Naive thymus-derived CD4-positive, alpha-beta T cell (primary cell): ENCODE measurements around the gene BNIP3. TPM values are rescaled to one million over a fixed set of nuclear protein-coding genes. Genes with fewer than 3 reads are reported as not detected.

Source experiments
- ATAC-seq: fragments of 150-1000 bp; cut with Tn5 transposase; 2 replicates; pipeline ENCODE4 v1.10.0; 2021; ENCODE audit warnings: mild to moderate bottlenecking, moderate library complexity
- CTCF ChIA-PET: fragments of 350-600 bp; sonication (Branson Sonifier 250); formaldehyde crosslinking; loops from one replicate; lab custom pipeline; 2021; ENCODE audit warnings: antibody characterized with exemption; lab: Charles Lee
- POLR2A ChIA-PET: fragments of 350-600 bp; sonication (Branson Sonifier 250); formaldehyde crosslinking; loops from one replicate; lab custom pipeline; 2021; ENCODE audit warnings: antibody characterized with exemption, inconsistent platforms; lab: Charles Lee
- DNase-seq, 9 donors: peaks; one replicate each; pipeline versions ENCODE4 v3.0.0 to v3.0.0-alpha.2; 2020 to 2022; ENCODE audit warnings: mixed read lengths in 1 of 9
- H3K27ac ChIP-seq: one replicate; pipeline ENCODE4 v1.7.0; 2013; ENCODE audit warnings: mild to moderate bottlenecking, low read depth, low read length, moderate library complexity
- H3K27me3 ChIP-seq, 2 donors: one replicate each; pipeline ENCODE4 v1.7.0; 2013; ENCODE audit warnings: low read length in 2 of 2, mild to moderate bottlenecking in 2 of 2, moderate library complexity in 2 of 2; ENCODE audit not compliant: control insufficient read depth in 2 of 2, insufficient read depth in 2 of 2
- H3K36me3 ChIP-seq, 3 experiments: 1 replicate in 2 of 3; 2 replicates in 1 of 3; pipeline ENCODE4 v1.7.0; 2013; ENCODE audit warnings: low read length in 3 of 3, mild to moderate bottlenecking in 3 of 3, moderate library complexity in 1 of 3; ENCODE audit not compliant: insufficient read depth in 3 of 3, control insufficient read depth in 2 of 3
- H3K4me1 ChIP-seq, 2 donors: one replicate each; pipeline ENCODE4 v1.7.0; 2013; ENCODE audit warnings: low read length in 2 of 2, mild to moderate bottlenecking in 2 of 2, moderate library complexity in 1 of 2; ENCODE audit not compliant: control insufficient read depth in 2 of 2, insufficient read depth in 2 of 2
- H3K4me3 ChIP-seq: 2 replicates; pipeline ENCODE4 v1.7.0; 2013; ENCODE audit warnings: mild to moderate bottlenecking, low read length
- H3K9me3 ChIP-seq, 3 experiments: 1 replicate in 2 of 3; 2 replicates in 1 of 3; pipeline ENCODE4 v1.7.0; 2013; ENCODE audit warnings: low read length in 3 of 3; ENCODE audit not compliant: control insufficient read depth in 2 of 3
- H3K27ac Mint-ChIP-seq, 9 donors: one replicate each; pipeline ENCODE4 v1.8.0; 2020 to 2022; ENCODE audit warnings: mixed read lengths in 9 of 9, mild to moderate bottlenecking in 8 of 9, moderate library complexity in 5 of 9, inconsistent platforms in 2 of 9
- H3K27me3 Mint-ChIP-seq, 5 donors: one replicate each; pipeline ENCODE4 v1.8.0; 2021 to 2022; ENCODE audit warnings: mixed read lengths in 5 of 5, mild to moderate bottlenecking in 1 of 5
- H3K36me3 Mint-ChIP-seq, 5 donors: one replicate each; pipeline ENCODE4 v1.8.0; 2020 to 2022; ENCODE audit warnings: mixed read lengths in 5 of 5, mild to moderate bottlenecking in 3 of 5, inconsistent platforms in 1 of 5
- H3K4me1 Mint-ChIP-seq, 7 donors: one replicate each; pipeline ENCODE4 v1.8.0; 2020 to 2022; ENCODE audit warnings: mixed read lengths in 7 of 7, mild to moderate bottlenecking in 3 of 7, inconsistent platforms in 1 of 7
- H3K4me3 Mint-ChIP-seq, 10 donors: one replicate each; pipeline ENCODE4 v1.8.0; 2020 to 2022; ENCODE audit warnings: mild to moderate bottlenecking in 10 of 10, mixed read lengths in 10 of 10, moderate library complexity in 6 of 10, inconsistent platforms in 2 of 10
- H3K9me3 Mint-ChIP-seq, 11 donors: one replicate each; pipeline ENCODE4 v1.8.0; 2020 to 2022; ENCODE audit warnings: mixed read lengths in 11 of 11, mild to moderate bottlenecking in 4 of 11, inconsistent platforms in 1 of 11, moderate library complexity in 1 of 11
- intact Hi-C, 2 donors: fragments of 100-400 bp; cut with micrococcal nuclease; formaldehyde crosslinking; loops; one replicate each; pipeline ENCODE4 v1.15.1; 2023
- polyA plus RNA-seq, 2 donors: library from polyadenylated mRNA; unstranded; fragments of 300-500 nt; fragmentation: Illumina TruSeq; gene quantifications; one replicate each; pipeline ENCODE4 v1.2.3, GENCODE V29; 2021
- total RNA-seq, 6 experiments: library from RNA in 5 of 6; stranded (reverse) in 5 of 6; gene quantifications; 1 replicate in 5 of 6; 2 replicates in 1 of 6; pipeline ENCODE4 v1.2.3 and lab custom pipeline; 2021 to 2026

BNIP3 gene
- total and polyA plus RNA-seq, 7 experiments from 2014 or later = 17.7 to 81.7 (median 40.5) TPM

DNA sequence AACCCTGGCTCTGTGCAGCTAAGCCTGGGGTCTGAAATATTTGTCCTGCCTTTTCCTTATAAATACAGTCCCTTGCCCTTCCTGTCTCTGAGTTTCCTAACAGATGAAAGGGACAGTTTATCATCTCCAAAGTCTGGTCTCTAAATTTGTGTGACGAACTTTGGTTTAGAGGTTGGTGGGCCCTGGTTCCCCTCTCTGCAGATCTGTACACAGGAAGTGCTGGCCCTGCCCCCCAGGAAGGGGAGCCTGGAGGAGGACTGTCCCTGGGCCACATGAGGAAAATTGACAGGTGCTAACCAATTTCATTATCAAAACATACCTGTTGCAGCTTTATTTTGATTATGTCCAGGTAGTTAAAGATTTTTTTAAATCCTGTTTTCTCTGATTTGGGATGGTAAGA lies 46.5 kb downstream of the BNIP3 start:
- peak overlapping the region; percentile 54 for H3K27ac ChIP-seq
- H3K36me3 ChIP-seq = peaks cover 0 to 43% (median 18%) of the 10 kb centered on the region in 3 experiments
- peaks cover 0 to 30% of the 10 kb centered on the region in 2 donors for H3K4me1 ChIP-seq
- intact Hi-C loops = loop anchor here in 1 of 2 donors (2.0 kb wide), 1 partner anchor 28 kb away; no protein-coding TSS in a partner anchor
- Mint-ChIP-seq H3K27me3 (no peaks in the 10 kb centered on the region), H3K27ac (peak overlapping the region in 7 of 9 donors; percentile 23 to 87 (median 59)), H3K4me3 (peak overlapping the region in 2 of 10 donors; percentile 29 to 43), H3K4me1 (peaks cover 24 to 56% (median 53%) of the 10 kb centered on the region in 7 donors), H3K9me3 (no peaks in the 10 kb centered on the region), H3K36me3 (peaks cover 0 to 32% (median 7%) of the 10 kb centered on the region in 5 donors)
- H3K4me3 ChIP-seq = no peak overlapping the region
- CTCF ChIA-PET = interaction anchor here (1.2 kb wide), 1 partner anchor 88 kb away, joined by 3 read pairs; no protein-coding TSS in a partner anchor
- H3K9me3 ChIP-seq = no peaks in the 10 kb centered on the region
- DNase-seq (no peak), ATAC-seq (no peak)
- H3K27me3 ChIP-seq = no peaks in the 10 kb centered on the region
- POLR2A ChIA-PET = interaction anchor here (0.6 to 1.1 kb wide), 2 partner anchors 25 to 29 kb away, joined by 3 read pairs; no protein-coding TSS in a partner anchor

DNA sequence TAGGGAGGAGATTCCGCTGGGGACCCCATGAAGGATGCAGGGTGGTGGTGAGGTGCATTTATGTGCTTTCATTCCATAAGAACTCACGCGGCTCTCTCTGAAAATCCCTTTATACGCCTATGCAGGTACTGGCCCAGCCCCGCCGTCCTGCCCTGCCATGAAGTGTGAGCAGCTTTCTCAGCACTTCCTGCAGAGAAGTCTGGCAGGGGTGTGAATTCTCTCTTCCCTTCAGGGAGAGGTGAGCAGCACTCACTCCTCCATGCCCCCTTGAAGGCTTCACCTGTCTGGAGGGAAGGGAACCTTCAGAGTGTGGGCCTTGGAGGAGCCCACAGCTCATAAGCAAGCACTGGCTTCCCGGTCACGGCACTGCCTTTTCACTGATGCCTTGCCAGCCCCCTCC lies 47.0 kb downstream of the BNIP3 start:
- Mint-ChIP-seq H3K4me3 (peak overlapping the region in 3 of 10 donors; percentile 40 to 43 (median 41)), H3K4me1 (peaks cover 29 to 61% (median 58%) of the 10 kb centered on the region in 7 donors), H3K27me3 (no peaks in the 10 kb centered on the region), H3K9me3 (no peaks in the 10 kb centered on the region), H3K36me3 (peaks cover 0 to 29% (median 5%) of the 10 kb centered on the region in 5 donors), H3K27ac (peak overlapping the region in 7 of 9 donors; percentile 20 to 87 (median 71))
- H3K36me3 ChIP-seq = peaks cover 0 to 40% (median 17%) of the 10 kb centered on the region in 3 experiments
- intact Hi-C loops = loop anchor here in 1 of 2 donors (2.0 kb wide), 1 partner anchor 28 kb away; no protein-coding TSS in a partner anchor
- no peak for ATAC-seq
- no peaks in the 10 kb centered on the region for H3K27me3 ChIP-seq
- peak overlapping the region; percentile 54 for H3K27ac ChIP-seq
- DNase-seq = no peak
- peaks cover 0 to 34% of the 10 kb centered on the region in 2 donors for H3K4me1 ChIP-seq
- ChIA-PET POLR2A (interaction anchor here (0.6 to 1.1 kb wide), 2 partner anchors 24 to 29 kb away, joined by 3 read pairs; no protein-coding TSS in a partner anchor), CTCF (interaction anchor here (1.2 kb wide), 1 partner anchor 88 kb away, joined by 3 read pairs; no protein-coding TSS in a partner anchor)
- H3K4me3 ChIP-seq = no peak overlapping the region
- H3K9me3 ChIP-seq = no peaks in the 10 kb centered on the region

DNA sequence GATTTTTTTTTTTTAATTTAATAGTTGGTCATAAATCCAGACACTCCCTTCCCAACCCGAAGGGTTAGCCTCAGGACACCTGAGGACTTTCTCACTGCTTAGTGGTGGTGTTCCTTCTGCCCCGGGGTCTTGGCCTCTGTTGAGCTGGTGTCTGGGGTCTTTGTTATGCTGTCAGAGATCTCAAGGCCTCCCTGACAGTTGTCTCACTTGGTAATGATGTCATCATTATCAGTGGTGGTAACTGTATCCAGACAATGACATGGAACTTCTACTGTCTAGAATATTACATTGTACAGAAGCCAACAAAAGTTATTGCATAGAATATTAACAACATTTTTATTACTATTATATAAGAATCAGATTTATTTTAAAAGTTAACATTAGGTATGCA lies 48.0 kb downstream of the BNIP3 start:
- ATAC-seq = no peak
- DNase-seq = no peak
- Histone ChIP-seq H3K27ac (no peak overlapping the region), H3K27me3 (no peaks in the 10 kb centered on the region), H3K9me3 (no peaks in the 10 kb centered on the region), H3K4me1 (peaks cover under 1 to 37% of the 10 kb centered on the region in 2 donors), H3K4me3 (no peak overlapping the region), H3K36me3 (peaks cover 0 to 38% (median 17%) of the 10 kb centered on the region in 3 experiments)
- H3K36me3 Mint-ChIP-seq = peaks cover 0 to 26% (median 4%) of the 10 kb centered on the region in 5 donors
- no peaks in the 10 kb centered on the region for H3K27me3 Mint-ChIP-seq
- peaks cover 40 to 72% (median 69%) of the 10 kb centered on the region in 7 donors for H3K4me1 Mint-ChIP-seq
- intact Hi-C loops = loop anchor here in 1 of 2 donors (2.0 kb wide), 1 partner anchor 27 kb away; no protein-coding TSS in a partner anchor
- H3K9me3 Mint-ChIP-seq = no peaks in the 10 kb centered on the region
- H3K4me3 Mint-ChIP-seq = no peak overlapping the region
- H3K27ac Mint-ChIP-seq = peak overlapping the region in 6 of 9 donors; percentile 46 to 84 (median 64)
- POLR2A ChIA-PET = no interaction called here
- CTCF ChIA-PET = interaction anchor here (1.0 kb wide), 1 partner anchor 48 kb away, joined by 3 read pairs; no protein-coding TSS in a partner anchor

DNA sequence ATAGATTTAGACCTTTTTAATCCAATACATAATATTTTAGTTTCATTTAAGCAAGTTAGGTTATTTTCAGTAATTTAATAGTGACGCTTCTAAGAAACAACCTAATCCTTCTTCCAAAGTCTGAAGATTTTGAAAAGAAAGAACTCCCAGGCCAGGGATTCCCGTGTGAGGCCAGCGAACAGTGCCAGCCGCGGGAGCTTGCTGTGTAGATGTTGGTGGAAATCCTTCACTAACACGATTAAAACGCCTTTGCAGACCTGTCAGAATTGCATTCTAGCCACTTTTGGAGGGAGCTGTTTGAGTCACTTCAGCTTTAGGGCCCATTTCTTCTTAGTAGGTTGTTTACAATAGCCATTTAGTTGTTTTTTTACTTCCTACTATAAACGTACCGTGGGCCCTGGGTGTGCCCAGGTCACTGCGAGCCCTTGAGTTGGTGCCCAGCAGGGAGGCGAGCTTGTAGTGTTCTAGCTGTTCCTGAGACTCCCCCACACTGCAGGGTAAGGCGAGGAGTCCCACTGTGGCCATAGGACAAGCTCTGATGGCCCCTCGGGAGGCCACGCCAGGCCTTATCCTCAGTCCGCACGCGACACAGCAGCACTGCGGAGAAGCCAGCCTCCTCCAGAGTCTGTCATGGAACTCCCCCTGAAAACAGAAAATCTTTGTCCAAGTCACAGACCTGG lies 48.6 kb downstream of the BNIP3 start:
- Mint-ChIP-seq H3K27ac (peak overlapping the region in 7 of 9 donors; percentile 26 to 84 (median 55)), H3K9me3 (no peaks in the 10 kb centered on the region), H3K4me3 (peak overlapping the region in 2 of 10 donors; percentile 11 to 27), H3K36me3 (peaks cover 0 to 23% (median 0%) of the 10 kb centered on the region in 5 donors), H3K4me1 (peaks cover 45 to 77% (median 74%) of the 10 kb centered on the region in 7 donors), H3K27me3 (no peaks in the 10 kb centered on the region)
- no peak overlapping the region for H3K27ac ChIP-seq
- DNase-seq (no peak), ATAC-seq (no peak)
- no peaks in the 10 kb centered on the region for H3K27me3 ChIP-seq
- no peaks in the 10 kb centered on the region for H3K9me3 ChIP-seq
- CTCF ChIA-PET = interaction anchor here (1.0 kb wide), 1 partner anchor 47 kb away, joined by 3 read pairs; no protein-coding TSS in a partner anchor
- intact Hi-C loops = no loop called here
- H3K36me3 ChIP-seq = peaks cover 0 to 32% (median 17%) of the 10 kb centered on the region in 3 experiments
- peaks cover 6 to 38% of the 10 kb centered on the region in 2 donors for H3K4me1 ChIP-seq
- no peak overlapping the region for H3K4me3 ChIP-seq
- POLR2A ChIA-PET = interaction anchor here (0.7 kb wide), 2 partner anchors 28 to 53 kb away, joined by 3 read pairs; no protein-coding TSS in a partner anchor

DNA sequence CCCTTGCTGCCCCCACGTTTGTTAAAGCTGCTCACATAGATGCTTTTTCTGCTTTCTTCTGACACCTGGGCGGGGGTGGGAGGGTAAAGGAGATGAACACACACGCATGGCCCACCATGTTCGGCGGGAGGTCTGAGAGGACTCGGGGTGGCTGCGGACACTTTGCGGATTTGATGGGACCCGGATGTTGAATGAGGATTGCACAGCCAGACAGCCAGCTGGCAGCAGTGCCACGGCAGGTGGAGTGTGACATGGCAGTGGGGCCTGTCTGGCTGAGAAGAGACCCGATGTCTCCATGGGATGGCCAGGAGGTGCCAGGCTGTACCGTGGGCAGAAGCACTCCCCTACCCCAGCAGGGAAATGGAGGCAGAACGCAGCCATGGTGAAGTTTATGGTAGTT lies 49.7 kb downstream of the BNIP3 start:
- CTCF ChIA-PET = no interaction called here

DNA sequence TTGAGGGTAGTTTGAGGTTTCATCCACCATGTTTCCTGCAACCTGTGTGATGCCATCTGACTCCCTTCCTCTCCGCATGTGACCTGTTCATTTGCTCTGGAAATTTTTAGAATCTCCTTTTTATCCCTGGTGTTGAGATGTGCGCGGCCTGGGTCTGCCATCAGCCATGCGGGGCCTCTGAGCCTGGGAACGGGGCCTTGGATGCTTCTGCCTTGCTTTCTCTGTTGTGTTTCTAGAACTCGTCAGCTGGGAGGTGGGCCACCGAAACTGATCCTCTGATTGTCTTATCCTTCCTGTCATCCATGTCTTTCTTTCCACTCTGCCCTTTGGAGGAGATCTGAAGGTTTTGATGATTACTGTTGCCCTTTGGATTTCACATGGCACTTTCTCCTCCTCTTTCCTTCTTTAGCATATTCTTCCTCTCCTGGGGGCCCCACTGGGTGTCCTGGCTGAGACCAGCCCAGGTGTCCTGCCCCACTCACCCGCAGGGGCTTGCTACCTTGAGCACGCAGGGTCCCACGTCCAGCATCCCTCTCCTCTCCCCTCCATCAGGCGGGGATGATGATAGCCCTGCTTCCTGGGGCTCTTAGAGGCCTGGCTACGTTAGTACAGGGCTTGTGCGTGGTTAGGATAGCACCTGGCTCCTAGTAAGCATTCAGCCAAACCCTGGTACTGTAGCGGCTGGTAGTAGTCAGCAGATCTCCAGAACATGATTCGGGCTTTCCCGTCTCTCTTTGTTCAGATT lies 51.0 kb downstream of the BNIP3 start:
- Histone ChIP-seq H3K4me1 (peaks cover 11 to 62% of the 10 kb centered on the region in 2 donors), H3K4me3 (no peak overlapping the region), H3K9me3 (peaks cover 0 to 2% (median 0%) of the 10 kb centered on the region in 3 experiments), H3K27me3 (no peaks in the 10 kb centered on the region), H3K27ac (peak overlapping the region; percentile 15), H3K36me3 (peaks cover 0 to 11% (median 11%) of the 10 kb centered on the region in 3 experiments)
- ChIA-PET CTCF (no interaction called here), POLR2A (no interaction called here)
- peaks cover 59 to 98% (median 93%) of the 10 kb centered on the region in 7 donors for H3K4me1 Mint-ChIP-seq
- H3K36me3 Mint-ChIP-seq = peaks cover 0 to 19% (median 4%) of the 10 kb centered on the region in 5 donors
- ATAC-seq = no peak
- peaks cover 0 to 1% (median 0%) of the 10 kb centered on the region in 11 donors for H3K9me3 Mint-ChIP-seq
- no peak for DNase-seq
- H3K27ac Mint-ChIP-seq = peak overlapping the region in 8 of 9 donors; percentile 41 to 94 (median 82)
- H3K27me3 Mint-ChIP-seq = no peaks in the 10 kb centered on the region
- intact Hi-C loops = no loop called here
- peak overlapping the region in 6 of 10 donors; percentile 11 to 79 (median 38) for H3K4me3 Mint-ChIP-seq

More for the DNA sequence above, 49.7 kb downstream of the BNIP3 start:
- Histone ChIP-seq H3K36me3 (peaks cover 0 to 21% (median 12%) of the 10 kb centered on the region in 3 experiments), H3K27ac (no peak overlapping the region), H3K4me1 (peaks cover 11 to 50% of the 10 kb centered on the region in 2 donors), H3K9me3 (no peaks in the 10 kb centered on the region), H3K27me3 (no peaks in the 10 kb centered on the region), H3K4me3 (no peak overlapping the region)
- no peak for ATAC-seq
- H3K4me3 Mint-ChIP-seq = peak overlapping the region in 1 of 10 donors; percentile 21
- H3K27me3 Mint-ChIP-seq = no peaks in the 10 kb centered on the region
- intact Hi-C loops = no loop called here
- H3K27ac Mint-ChIP-seq = peak overlapping the region in 7 of 9 donors; percentile 21 to 94 (median 42)
- POLR2A ChIA-PET = interaction anchor here (0.7 kb wide), 1 partner anchor 54 kb away, joined by 3 read pairs; no protein-coding TSS in a partner anchor
- peaks cover 0 to 1% (median 0%) of the 10 kb centered on the region in 11 donors for H3K9me3 Mint-ChIP-seq
- H3K36me3 Mint-ChIP-seq = peaks cover 0 to 19% (median 4%) of the 10 kb centered on the region in 5 donors
- peaks cover 55 to 88% (median 86%) of the 10 kb centered on the region in 7 donors for H3K4me1 Mint-ChIP-seq
- no peak for DNase-seq
